D721Med (cell line): Measurements from ENCODE around the gene UAP1L1.

Experiments
- DNase-seq: peaks from one replicate; pipeline ENCODE4 v3.0.0; 2011; ENCODE audit warnings: low spot score; ENCODE audit not compliant: insufficient read length
- FAIRE-seq: peaks from 2 replicates; lab custom pipeline; 2011; peaks lifted over from hg19 to GRCh38; lab: Jason Lieb, UNC
- TF ChIP-seq, protein P1 (sequence below): IDR thresholded peaks from 2 replicates; pipeline ENCODE4 v1.5.1; 2012; ENCODE audit warnings: mild to moderate bottlenecking, control low read depth; ENCODE audit not compliant: insufficient read depth; ENCODE audit errors: missing control alignments

The UAP1L1 gene

DNA sequence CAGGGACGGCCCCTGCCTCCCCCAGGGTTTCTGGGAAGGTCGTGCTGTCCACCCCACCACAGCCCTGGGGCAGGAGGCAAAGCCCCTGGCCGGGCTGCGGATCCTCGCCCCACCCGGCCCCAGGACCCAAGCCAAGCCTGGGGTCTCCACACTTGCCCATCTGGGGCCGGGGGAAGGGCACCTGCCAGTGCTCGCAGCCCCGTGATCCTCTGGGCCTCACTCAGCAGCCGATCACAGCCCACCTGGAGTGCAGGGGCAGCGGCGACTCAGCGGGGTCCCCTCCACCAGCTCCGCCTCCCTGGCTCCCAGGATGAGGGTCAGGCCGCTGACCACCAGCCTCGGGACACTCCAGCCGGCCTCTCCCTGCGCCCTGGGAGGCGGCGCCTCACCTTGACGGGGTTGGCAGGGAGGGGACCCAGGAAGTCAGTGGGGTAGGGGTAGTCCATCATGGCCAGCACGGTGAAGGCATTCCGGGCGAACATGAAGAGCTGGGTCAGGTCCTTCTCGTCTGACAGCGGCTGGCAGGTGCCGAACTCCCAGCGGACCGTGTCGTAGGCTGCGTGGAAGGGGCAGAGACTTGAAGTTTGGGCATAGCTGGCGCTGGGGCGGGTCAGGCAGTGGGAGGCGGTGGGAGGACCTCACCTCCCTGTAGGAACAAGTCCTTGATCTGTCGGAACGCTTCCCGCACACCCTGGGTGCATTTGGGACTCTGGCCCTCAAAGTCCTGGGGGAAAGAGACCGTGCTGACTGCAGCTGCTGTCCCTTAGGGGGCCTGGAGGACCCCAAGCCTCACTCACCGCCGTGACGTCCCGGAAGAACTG lies 35.5 kb downstream of the UAP1L1 start:
- TF ChIP-seq, protein P1, sequence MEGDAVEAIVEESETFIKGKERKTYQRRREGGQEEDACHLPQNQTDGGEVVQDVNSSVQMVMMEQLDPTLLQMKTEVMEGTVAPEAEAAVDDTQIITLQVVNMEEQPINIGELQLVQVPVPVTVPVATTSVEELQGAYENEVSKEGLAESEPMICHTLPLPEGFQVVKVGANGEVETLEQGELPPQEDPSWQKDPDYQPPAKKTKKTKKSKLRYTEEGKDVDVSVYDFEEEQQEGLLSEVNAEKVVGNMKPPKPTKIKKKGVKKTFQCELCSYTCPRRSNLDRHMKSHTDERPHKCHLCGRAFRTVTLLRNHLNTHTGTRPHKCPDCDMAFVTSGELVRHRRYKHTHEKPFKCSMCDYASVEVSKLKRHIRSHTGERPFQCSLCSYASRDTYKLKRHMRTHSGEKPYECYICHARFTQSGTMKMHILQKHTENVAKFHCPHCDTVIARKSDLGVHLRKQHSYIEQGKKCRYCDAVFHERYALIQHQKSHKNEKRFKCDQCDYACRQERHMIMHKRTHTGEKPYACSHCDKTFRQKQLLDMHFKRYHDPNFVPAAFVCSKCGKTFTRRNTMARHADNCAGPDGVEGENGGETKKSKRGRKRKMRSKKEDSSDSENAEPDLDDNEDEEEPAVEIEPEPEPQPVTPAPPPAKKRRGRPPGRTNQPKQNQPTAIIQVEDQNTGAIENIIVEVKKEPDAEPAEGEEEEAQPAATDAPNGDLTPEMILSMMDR, result no peak
- DNase-seq (no peak), FAIRE-seq (no peak)

DNA sequence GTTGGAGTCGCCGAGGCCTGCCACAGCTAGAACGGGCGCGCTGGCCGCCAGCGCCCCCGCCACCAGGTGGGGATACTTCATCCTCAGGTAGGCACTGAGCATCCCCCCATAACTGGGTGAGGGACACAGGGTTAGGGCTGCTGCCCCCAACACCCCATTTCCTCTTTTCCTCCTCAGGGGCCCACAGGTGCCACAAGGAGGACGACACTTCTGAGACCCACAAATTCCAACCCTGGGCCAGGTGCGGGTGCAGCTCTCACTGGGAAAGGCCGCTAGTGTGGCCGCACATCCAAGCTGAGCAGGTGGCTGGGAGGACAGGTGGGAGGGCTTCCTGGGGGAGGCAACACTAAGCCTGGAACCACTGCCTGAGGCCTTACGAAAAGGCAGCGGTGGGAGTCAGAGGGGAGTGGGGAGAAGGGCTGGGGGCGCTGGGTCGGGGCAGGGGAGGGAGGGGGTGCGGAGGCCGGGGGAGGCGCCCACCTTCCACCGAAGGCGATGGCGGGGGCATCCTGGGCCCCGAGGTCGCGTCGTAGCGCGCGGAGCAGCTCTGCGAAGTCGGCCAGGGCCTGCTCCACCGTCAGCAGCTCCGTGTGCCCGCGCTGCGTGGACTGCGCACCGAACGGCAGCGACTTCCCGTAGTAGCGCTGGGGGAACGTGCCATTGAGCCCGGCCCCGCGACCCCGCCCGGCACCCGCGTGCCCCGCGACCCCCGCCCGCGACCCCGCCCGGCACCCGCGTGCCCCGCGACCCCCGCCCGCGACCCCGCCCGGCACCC lies 36.3 kb downstream of the UAP1L1 start:
- FAIRE-seq (no peak), DNase-seq (no peak)
- TF ChIP-seq, protein P1, result no peak

DNA sequence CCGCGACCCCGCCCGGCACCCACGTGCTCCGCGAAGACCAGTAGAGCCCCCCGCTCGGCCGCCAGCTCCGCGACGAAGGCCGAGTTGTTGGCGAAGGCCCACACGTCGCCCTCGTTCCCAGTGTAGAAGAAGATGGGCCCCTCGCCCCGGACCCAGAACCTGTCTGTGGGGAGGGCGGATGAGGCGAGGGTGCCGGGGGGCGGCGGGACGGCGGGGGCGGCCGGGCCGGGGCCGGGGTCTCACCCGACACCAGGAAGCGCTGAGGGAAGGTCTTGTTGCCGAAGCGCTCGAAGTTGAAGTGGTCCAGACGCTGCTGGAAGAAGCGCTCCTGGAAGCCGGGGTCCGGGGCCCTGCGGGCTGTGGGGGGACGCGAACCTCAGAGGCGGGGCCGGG lies 36.9 kb downstream of the UAP1L1 start:
- TF ChIP-seq, protein P1, result no peak
- DNase-seq (no peak), FAIRE-seq (no peak)

DNA sequence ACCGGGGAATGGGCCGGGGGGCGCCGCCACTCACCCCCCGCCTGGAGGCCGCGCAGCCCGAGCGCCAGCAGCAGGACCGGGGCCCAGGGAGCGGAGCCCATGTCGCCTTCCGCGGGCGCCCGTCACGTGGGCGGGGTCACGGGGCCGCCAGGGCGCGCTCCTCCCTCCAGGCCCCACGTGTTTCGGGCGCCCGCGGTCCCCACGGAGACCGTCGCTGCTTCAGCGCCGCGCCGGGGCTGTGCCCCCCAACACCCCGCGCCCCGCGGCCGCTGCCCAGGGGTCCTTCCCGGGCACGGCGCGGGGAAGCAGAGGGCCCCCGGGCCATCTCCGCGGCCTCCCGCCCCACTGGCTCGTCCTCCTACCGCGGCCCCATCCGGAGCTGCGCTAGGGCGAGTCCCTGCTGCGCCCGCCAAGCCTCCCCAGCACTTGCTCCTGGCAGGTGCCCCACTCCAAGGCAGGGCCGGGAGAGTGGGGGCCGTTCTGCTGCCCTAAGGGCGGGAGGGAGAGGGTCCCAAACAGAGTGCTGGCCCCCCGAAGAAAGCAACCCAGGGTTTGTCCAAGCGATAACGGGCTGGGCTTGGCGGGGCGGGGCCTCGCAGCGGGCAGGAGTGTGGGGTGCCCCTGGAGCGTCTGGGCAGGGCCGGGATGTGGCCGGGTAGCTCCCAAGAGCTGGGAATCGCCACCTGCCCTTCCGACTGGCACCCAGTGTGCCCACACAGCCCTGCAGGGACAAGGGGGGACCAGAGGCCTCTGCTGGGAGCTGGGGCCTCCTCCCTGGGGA lies 37.5 kb downstream of the UAP1L1 start, which contains the start of gene DPP7:
Gene DPP7 (minus strand): TSS at position 121 of the 781 bp plus-strand sequence. CDS start 20 bp downstream, at position 101.
- TF ChIP-seq, protein P1, result no peak
- DNase-seq (peak; percentile 97), FAIRE-seq (no peak)

DNA sequence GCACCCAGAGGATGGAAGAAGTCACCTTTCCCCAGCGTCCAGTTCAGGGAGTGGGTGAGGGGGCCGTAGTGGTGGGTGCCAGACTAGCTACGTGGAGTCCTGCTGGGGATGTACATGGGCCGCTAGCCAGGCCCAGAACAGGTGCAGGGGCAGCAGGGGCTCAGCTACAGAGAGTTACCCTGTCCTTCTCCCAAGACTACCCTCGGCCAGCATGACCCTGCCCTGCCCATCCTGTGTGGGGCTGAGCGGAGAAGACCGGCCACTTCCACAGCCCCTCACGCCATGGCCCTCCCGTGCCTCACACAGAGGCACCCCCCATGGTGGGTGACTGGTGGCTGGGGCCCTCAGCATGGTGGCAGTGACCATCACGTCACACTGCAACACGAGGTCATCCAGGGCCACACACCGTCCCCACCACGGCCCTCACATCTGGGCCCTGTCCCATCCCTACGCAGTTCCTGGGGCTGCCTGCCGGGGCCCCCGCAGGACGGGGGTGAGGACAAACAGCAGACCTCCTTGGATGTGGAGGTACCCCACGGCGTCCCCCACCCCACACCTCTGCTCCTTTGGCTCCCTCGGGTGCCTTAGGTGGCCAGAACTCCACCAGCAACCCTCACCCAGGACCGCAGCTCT lies 38.2 kb downstream of the UAP1L1 start:
- DNase-seq (no peak), FAIRE-seq (no peak)
- TF ChIP-seq, protein P1, result no peak

DNA sequence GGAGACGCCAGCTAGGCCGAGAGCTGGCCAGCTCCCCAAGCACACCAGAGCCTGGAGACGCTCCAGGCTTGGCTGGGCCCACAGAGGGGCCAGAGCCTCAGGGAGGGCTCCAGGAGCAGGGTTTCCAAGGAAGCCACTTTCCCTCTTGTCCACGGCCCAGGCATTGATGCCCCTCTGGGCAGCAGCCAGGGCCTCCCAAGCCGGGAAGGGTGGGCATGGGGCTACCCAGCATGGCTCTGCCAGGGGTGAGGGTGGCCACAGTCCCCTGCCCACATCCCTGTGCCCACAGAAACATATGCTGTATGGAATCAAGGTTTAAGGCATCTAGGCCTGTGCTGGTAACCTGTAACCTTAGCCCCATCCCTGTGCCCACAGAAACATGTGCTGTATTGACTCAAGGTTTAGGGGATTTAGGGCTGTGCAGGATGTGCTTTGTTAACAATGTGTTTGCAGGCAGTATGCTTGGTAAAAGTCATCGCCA lies 38.8 kb downstream of the UAP1L1 start:
- no peak for FAIRE-seq

More for the DNA sequence above, 38.8 kb downstream of the UAP1L1 start:
- TF ChIP-seq, protein P1, result no peak
- DNase-seq, result no peak
